H9 (cell line): Measurements from ENCODE around the gene AGBL4. TPM values are rescaled to one million over a fixed set of nuclear protein-coding genes. Genes with fewer than 3 reads are reported as not detected.
A peak's percentile ranks its signal among the peaks of the same experiment; 100 is the strongest.

Source experiments
- DNase-seq: peaks from one replicate; pipeline ENCODE4 v3.0.0-alpha.2; 2017
- H2AFZ ChIP-seq: one replicate; pipeline ENCODE4 v1.6.1; 2013; ENCODE audit warnings: mild to moderate bottlenecking, low read length, control low read depth, moderate library complexity
- H2AK5ac ChIP-seq: 2 replicates; pipeline ENCODE4 v1.6.1; 2013; ENCODE audit warnings: low read length, control low read depth, mixed read lengths; ENCODE audit not compliant: insufficient read length
- H2BK120ac ChIP-seq: one replicate; pipeline ENCODE4 v1.6.1; 2013; ENCODE audit warnings: low read depth, mild to moderate bottlenecking, low read length, control low read depth, inconsistent platforms; ENCODE audit not compliant: poor library complexity, severe bottlenecking
- H2BK12ac ChIP-seq: 2 replicates; pipeline ENCODE4 v1.6.1; 2013; ENCODE audit warnings: low read length, control low read depth, mixed read lengths, low read depth; ENCODE audit not compliant: insufficient read length
- H2BK15ac ChIP-seq: 2 replicates; pipeline ENCODE4 v1.6.1; 2013; ENCODE audit warnings: low read depth, low read length, control low read depth
- H2BK20ac ChIP-seq: one replicate; pipeline ENCODE4 v1.6.1; 2013; ENCODE audit warnings: low read depth, mild to moderate bottlenecking, low read length, control low read depth, inconsistent platforms; ENCODE audit not compliant: poor library complexity, severe bottlenecking
- H2BK5ac ChIP-seq: 2 replicates; pipeline ENCODE4 v1.6.1; 2013; ENCODE audit warnings: low read length, control low read depth, mixed read lengths; ENCODE audit not compliant: insufficient read length
- H3K14ac ChIP-seq: 2 replicates; pipeline ENCODE4 v1.6.1; 2013; ENCODE audit warnings: low read length, control low read depth; ENCODE audit not compliant: insufficient read depth
- H3K18ac ChIP-seq: 2 replicates; pipeline ENCODE4 v1.6.1; 2013; ENCODE audit warnings: low read depth, mild to moderate bottlenecking, mixed read lengths, low read length, control low read depth; ENCODE audit not compliant: insufficient read length
- H3K23ac ChIP-seq: 2 replicates; pipeline ENCODE4 v1.6.1; 2013; ENCODE audit warnings: low read length, control low read depth, mixed read lengths, low read depth; ENCODE audit not compliant: insufficient read length
- H3K23me2 ChIP-seq: 2 replicates; pipeline ENCODE4 v1.6.1; 2013; ENCODE audit warnings: low read depth, mild to moderate bottlenecking, mixed read lengths, low read length, control low read depth; ENCODE audit not compliant: insufficient read length, poor library complexity, severe bottlenecking
- H3K27ac ChIP-seq: 2 replicates; pipeline ENCODE4 v1.5.1; 2013; ENCODE audit warnings: low read length, control low read depth, mixed read lengths, low read depth; ENCODE audit not compliant: insufficient read length
- H3K27me3 ChIP-seq: 2 replicates; pipeline ENCODE4 v1.6.1; 2013; ENCODE audit warnings: low read length, control low read depth, inconsistent platforms; ENCODE audit not compliant: insufficient read depth
- H3K4ac ChIP-seq: 2 replicates; pipeline ENCODE4 v1.6.1; 2013; ENCODE audit warnings: low read depth, mild to moderate bottlenecking, control low read depth, inconsistent platforms, low read length, moderate library complexity
- H3K4me1 ChIP-seq: 2 replicates; pipeline ENCODE4 v1.6.1; 2013; ENCODE audit warnings: low read length, control low read depth, inconsistent platforms; ENCODE audit not compliant: insufficient read depth
- H3K4me2 ChIP-seq: 2 replicates; pipeline ENCODE4 v1.6.1; 2013; ENCODE audit warnings: low read length, control low read depth, mixed read lengths; ENCODE audit not compliant: insufficient read length, insufficient read depth
- H3K56ac ChIP-seq: 2 replicates; pipeline ENCODE4 v1.6.1; 2013; ENCODE audit warnings: low read depth, mild to moderate bottlenecking, mixed read lengths, low read length, control low read depth; ENCODE audit not compliant: insufficient read length
- H3K79me1 ChIP-seq: 2 replicates; pipeline ENCODE4 v1.6.1; 2013; ENCODE audit warnings: low read depth, mild to moderate bottlenecking, moderate library complexity, low read length, control low read depth, inconsistent platforms; ENCODE audit not compliant: insufficient read depth, poor library complexity, severe bottlenecking
- H3K79me2 ChIP-seq: 2 replicates; pipeline ENCODE4 v1.6.1; 2013; ENCODE audit warnings: low read length, control low read depth, inconsistent platforms; ENCODE audit not compliant: insufficient read depth
- H3K9ac ChIP-seq: 2 replicates; pipeline ENCODE4 v1.6.1; 2013; ENCODE audit warnings: low read length, control low read depth, mixed read lengths; ENCODE audit not compliant: insufficient read length; ENCODE audit errors: extremely low read depth
- H3K9me3 ChIP-seq: one replicate; pipeline ENCODE4 v1.6.1; 2013; ENCODE audit warnings: low read depth, low read length, inconsistent platforms; ENCODE audit not compliant: control insufficient read depth
- H3T11ph ChIP-seq: one replicate; pipeline ENCODE4 v1.6.1; 2013; ENCODE audit warnings: mild to moderate bottlenecking, low read length, control low read depth, inconsistent platforms
- H4K20me1 ChIP-seq: one replicate; pipeline ENCODE4 v1.6.1; 2013; ENCODE audit not compliant: control insufficient read depth, insufficient read length, insufficient read depth
- H4K5ac ChIP-seq: 2 replicates; pipeline ENCODE4 v1.6.1; 2013; ENCODE audit warnings: low read depth, mild to moderate bottlenecking, mixed read lengths, low read length, control low read depth; ENCODE audit not compliant: insufficient read length
- H4K8ac ChIP-seq: replicated peaks from 2 replicates; pipeline ENCODE4 v1.6.1; 2013; ENCODE audit warnings: low read length, control low read depth, mixed read lengths, low read depth; ENCODE audit not compliant: insufficient read length
- H4K91ac ChIP-seq: 2 replicates; pipeline ENCODE4 v1.6.1; 2013; ENCODE audit warnings: low read depth, mild to moderate bottlenecking, moderate library complexity, mixed read lengths, low read length, control low read depth; ENCODE audit not compliant: insufficient read length
- H3K27ac Mint-ChIP-seq, 3 experiments: 2 replicates in 2 of 3; 3 replicates in 1 of 3; pipeline ENCODE4 v1.8.0; 2020 to 2021; ENCODE audit warnings: mixed read lengths in 3 of 3, mild to moderate bottlenecking in 1 of 3, moderate library complexity in 1 of 3
- H3K27me3 Mint-ChIP-seq: 2 replicates; pipeline ENCODE4 v1.8.0; 2021; ENCODE audit warnings: low read depth, mild to moderate bottlenecking, moderate library complexity, mixed read lengths
- H3K36me3 Mint-ChIP-seq, 3 experiments: 2 replicates in 2 of 3; 3 replicates in 1 of 3; pipeline ENCODE4 v1.8.0; 2020 to 2021; ENCODE audit warnings: low read depth in 3 of 3, mixed read lengths in 3 of 3; ENCODE audit not compliant: insufficient read depth in 1 of 3
- H3K4me1 Mint-ChIP-seq, 2 experiments: 2 replicates each; pipeline ENCODE4 v1.8.0; 2020; ENCODE audit warnings: mixed read lengths in 2 of 2
- H3K4me3 Mint-ChIP-seq, 2 experiments: 2 replicates in 1 of 2; 3 replicates in 1 of 2; pipeline ENCODE4 v1.8.0; 2020 to 2021; ENCODE audit warnings: mild to moderate bottlenecking in 2 of 2, mixed read lengths in 2 of 2, moderate library complexity in 1 of 2
- H3K9me3 Mint-ChIP-seq, 2 experiments: 2 replicates in 1 of 2; 3 replicates in 1 of 2; pipeline ENCODE4 v1.8.0; 2020; ENCODE audit warnings: mild to moderate bottlenecking in 2 of 2, mixed read lengths in 2 of 2, moderate library complexity in 1 of 2
- total RNA-seq: library from RNA; stranded (reverse); gene quantifications from 2 replicates; pipeline ENCODE4 v1.2.1, GENCODE V29; 2021
- TF ChIP-seq, protein P1 (sequence below): fragments of 200-600 bp; sonication (generic); conservative IDR thresholded peaks from 3 replicates; pipeline ENCODE4 v1.8.0; 2021; ENCODE audit warnings: antibody characterized with exemption, mild to moderate bottlenecking

AGBL4 gene
- total RNA-seq, 1 experiment from 2014 or later = not detected

DNA sequence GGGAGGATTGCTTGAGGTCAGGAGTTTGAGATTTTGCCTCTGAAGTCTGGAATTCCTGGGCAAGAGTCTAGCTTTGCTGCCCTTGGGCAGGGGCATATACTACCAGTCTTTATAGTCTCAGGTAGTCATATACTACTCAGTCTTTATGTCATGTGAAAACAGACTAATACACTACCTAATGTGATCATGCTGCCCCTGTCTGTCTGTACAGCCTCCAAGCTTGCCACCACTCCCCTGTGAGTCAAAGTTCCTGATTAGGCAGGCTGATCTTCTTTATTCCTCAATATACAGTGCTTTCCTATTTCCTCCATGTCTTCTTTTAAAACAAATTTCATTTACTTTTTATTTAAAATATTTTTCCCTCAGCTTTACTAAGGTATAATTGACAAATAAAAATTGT, 1141.7 kb downstream of the AGBL4 start:
- TF ChIP-seq, protein P1, sequence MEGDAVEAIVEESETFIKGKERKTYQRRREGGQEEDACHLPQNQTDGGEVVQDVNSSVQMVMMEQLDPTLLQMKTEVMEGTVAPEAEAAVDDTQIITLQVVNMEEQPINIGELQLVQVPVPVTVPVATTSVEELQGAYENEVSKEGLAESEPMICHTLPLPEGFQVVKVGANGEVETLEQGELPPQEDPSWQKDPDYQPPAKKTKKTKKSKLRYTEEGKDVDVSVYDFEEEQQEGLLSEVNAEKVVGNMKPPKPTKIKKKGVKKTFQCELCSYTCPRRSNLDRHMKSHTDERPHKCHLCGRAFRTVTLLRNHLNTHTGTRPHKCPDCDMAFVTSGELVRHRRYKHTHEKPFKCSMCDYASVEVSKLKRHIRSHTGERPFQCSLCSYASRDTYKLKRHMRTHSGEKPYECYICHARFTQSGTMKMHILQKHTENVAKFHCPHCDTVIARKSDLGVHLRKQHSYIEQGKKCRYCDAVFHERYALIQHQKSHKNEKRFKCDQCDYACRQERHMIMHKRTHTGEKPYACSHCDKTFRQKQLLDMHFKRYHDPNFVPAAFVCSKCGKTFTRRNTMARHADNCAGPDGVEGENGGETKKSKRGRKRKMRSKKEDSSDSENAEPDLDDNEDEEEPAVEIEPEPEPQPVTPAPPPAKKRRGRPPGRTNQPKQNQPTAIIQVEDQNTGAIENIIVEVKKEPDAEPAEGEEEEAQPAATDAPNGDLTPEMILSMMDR = no peak
- no peaks in the 10 kb centered on the region; the same call in 1 of the 2 replicates for H3K27me3 Mint-ChIP-seq
- H3K4me2 ChIP-seq = no peak overlapping the region
- peaks cover 8 to 15% of the 10 kb centered on the region in 2 experiments for H3K4me1 Mint-ChIP-seq
- H3K27me3 ChIP-seq = no peaks in the 10 kb centered on the region
- no peaks in the 10 kb centered on the region; a peak in 1 of 5 replicates for H3K9me3 Mint-ChIP-seq
- H3K79me2 ChIP-seq = 0 out of 2 replicates have a peak, but pooled peaks cover 1% of the 10 kb centered on the region
- no peak overlapping the region for H3K4ac ChIP-seq
- H3K27ac ChIP-seq = no peak overlapping the region
- no peak overlapping the region for H3K4me3 Mint-ChIP-seq
- no peak overlapping the region for H2BK12ac ChIP-seq
- H3K9ac ChIP-seq = no peak overlapping the region
- H3K18ac ChIP-seq = no peak overlapping the region
- peak overlapping the region in 1 of 3 experiments; percentile 79; a peak in 1 of 7 replicates for H3K27ac Mint-ChIP-seq
- no peak overlapping the region for H3K14ac ChIP-seq
- H4K91ac ChIP-seq = no peak overlapping the region
- H3T11ph ChIP-seq = no peak overlapping the region
- H2BK15ac ChIP-seq = no peak overlapping the region
- H4K20me1 ChIP-seq = no peaks in the 10 kb centered on the region
- no peak overlapping the region for H2BK5ac ChIP-seq
- DNase-seq = no peak
- H2BK120ac ChIP-seq = no peak overlapping the region
- no peaks in the 10 kb centered on the region for H3K79me1 ChIP-seq
- no peak overlapping the region for H3K23ac ChIP-seq
- H3K36me3 Mint-ChIP-seq = no peaks in the 10 kb centered on the region
- H3K23me2 ChIP-seq = no peaks in the 10 kb centered on the region
- no peak overlapping the region for H2AFZ ChIP-seq
- H3K4me1 ChIP-seq = no peaks in the 10 kb centered on the region
- H3K9me3 ChIP-seq = no peaks in the 10 kb centered on the region
- H4K8ac ChIP-seq = no peak overlapping the region
- H2AK5ac ChIP-seq = no peak overlapping the region
- H3K56ac ChIP-seq = no peak overlapping the region
- H4K5ac ChIP-seq = no peak overlapping the region
- no peak overlapping the region for H2BK20ac ChIP-seq
